Neural cell (in vitro differentiated cells): ENCODE results near the gene TOR4A.

Experiments used
- EP300 ChIP-seq: fragments of 450-650 bp; conservative IDR thresholded peaks from 2 replicates; pipeline ENCODE4 v1.6.1; 2014; ENCODE audit warnings: antibody characterized with exemption, mild to moderate bottlenecking, moderate library complexity; ENCODE audit not compliant: poor library complexity, severe bottlenecking
- POLR2AphosphoS5 ChIP-seq: IDR thresholded peaks from 2 replicates; pipeline ENCODE4 v1.6.1; 2012
- SMC3 ChIP-seq: fragments of 450-650 bp; conservative IDR thresholded peaks from 2 replicates; pipeline ENCODE4 v1.6.1; 2014; ENCODE audit warnings: antibody characterized with exemption, mild to moderate bottlenecking, moderate library complexity; ENCODE audit not compliant: poor library complexity
- TF ChIP-seq, protein P1 (sequence below): fragments of 450-650 bp; IDR thresholded peaks from 2 replicates; pipeline ENCODE4 v1.5.1; 2014; ENCODE audit warnings: antibody characterized with exemption, mild to moderate bottlenecking, moderate library complexity; ENCODE audit not compliant: poor library complexity, severe bottlenecking
- TF ChIP-seq, protein P2 (sequence below): IDR thresholded peaks from 2 replicates; pipeline ENCODE4 v1.6.1; 2012; ENCODE audit warnings: borderline replicate concordance

DNA sequence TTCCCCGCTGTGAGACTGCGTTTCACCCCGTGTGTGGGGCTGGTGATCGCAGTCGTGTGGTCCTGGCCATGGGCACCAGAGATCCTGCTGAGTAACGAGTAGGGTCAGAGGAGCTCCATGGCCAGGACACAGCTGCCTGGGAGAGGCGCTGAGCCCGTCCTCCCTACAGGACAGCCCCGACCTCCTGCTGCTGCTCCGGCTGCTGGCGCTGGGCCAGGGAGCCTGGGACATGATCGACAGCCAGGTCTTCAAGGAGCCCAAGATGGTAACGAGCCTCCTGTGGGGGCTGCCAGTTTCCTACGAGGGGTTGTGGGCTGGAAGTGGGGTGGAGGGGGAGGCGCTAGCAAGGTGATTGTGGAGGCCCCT lies 11.4 kb upstream of the TOR4A start:
- TF ChIP-seq, protein P1, sequence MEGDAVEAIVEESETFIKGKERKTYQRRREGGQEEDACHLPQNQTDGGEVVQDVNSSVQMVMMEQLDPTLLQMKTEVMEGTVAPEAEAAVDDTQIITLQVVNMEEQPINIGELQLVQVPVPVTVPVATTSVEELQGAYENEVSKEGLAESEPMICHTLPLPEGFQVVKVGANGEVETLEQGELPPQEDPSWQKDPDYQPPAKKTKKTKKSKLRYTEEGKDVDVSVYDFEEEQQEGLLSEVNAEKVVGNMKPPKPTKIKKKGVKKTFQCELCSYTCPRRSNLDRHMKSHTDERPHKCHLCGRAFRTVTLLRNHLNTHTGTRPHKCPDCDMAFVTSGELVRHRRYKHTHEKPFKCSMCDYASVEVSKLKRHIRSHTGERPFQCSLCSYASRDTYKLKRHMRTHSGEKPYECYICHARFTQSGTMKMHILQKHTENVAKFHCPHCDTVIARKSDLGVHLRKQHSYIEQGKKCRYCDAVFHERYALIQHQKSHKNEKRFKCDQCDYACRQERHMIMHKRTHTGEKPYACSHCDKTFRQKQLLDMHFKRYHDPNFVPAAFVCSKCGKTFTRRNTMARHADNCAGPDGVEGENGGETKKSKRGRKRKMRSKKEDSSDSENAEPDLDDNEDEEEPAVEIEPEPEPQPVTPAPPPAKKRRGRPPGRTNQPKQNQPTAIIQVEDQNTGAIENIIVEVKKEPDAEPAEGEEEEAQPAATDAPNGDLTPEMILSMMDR, result no peak
- TF ChIP-seq, protein P2, sequence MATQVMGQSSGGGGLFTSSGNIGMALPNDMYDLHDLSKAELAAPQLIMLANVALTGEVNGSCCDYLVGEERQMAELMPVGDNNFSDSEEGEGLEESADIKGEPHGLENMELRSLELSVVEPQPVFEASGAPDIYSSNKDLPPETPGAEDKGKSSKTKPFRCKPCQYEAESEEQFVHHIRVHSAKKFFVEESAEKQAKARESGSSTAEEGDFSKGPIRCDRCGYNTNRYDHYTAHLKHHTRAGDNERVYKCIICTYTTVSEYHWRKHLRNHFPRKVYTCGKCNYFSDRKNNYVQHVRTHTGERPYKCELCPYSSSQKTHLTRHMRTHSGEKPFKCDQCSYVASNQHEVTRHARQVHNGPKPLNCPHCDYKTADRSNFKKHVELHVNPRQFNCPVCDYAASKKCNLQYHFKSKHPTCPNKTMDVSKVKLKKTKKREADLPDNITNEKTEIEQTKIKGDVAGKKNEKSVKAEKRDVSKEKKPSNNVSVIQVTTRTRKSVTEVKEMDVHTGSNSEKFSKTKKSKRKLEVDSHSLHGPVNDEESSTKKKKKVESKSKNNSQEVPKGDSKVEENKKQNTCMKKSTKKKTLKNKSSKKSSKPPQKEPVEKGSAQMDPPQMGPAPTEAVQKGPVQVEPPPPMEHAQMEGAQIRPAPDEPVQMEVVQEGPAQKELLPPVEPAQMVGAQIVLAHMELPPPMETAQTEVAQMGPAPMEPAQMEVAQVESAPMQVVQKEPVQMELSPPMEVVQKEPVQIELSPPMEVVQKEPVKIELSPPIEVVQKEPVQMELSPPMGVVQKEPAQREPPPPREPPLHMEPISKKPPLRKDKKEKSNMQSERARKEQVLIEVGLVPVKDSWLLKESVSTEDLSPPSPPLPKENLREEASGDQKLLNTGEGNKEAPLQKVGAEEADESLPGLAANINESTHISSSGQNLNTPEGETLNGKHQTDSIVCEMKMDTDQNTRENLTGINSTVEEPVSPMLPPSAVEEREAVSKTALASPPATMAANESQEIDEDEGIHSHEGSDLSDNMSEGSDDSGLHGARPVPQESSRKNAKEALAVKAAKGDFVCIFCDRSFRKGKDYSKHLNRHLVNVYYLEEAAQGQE, result no peak
- TF ChIP-seq EP300 (no peak), SMC3 (no peak), POLR2AphosphoS5 (no peak)
